GM12872 (cell line): Measurements from ENCODE around the gene CDH23.
A peak's percentile ranks its signal among the peaks of the same experiment; 100 is the strongest.

Experiments used
- CTCF ChIP-seq: IDR thresholded peaks from 3 replicates; pipeline ENCODE4 v1.5.1; 2011; ENCODE audit warnings: low read depth, mild to moderate bottlenecking, low read length, moderate library complexity; ENCODE audit not compliant: insufficient read depth

CDH23 gene

GRCh38 chr10:71568896-71569492 is 172.3 kb downstream of the CDH23 start:
- no peak for TF ChIP-seq CTCF

- peak; percentile 86 for TF ChIP-seq CTCF
These were observed 173.3 kb downstream of the CDH23 start for GRCh38 chr10:71569775-71570588.

- TF ChIP-seq CTCF = no peak
These were observed 174.9 kb downstream of the CDH23 start for GRCh38 chr10:71571460-71572175.

GRCh38 chr10:71572962-71573361 is 176.2 kb downstream of the CDH23 start:
- TF ChIP-seq CTCF = no peak

- no peak for TF ChIP-seq CTCF
These were observed 177.1 kb downstream of the CDH23 start for GRCh38 chr10:71573562-71574518.

GRCh38 chr10:71575451-71575850 is 178.7 kb downstream of the CDH23 start:
- TF ChIP-seq CTCF = no peak
